Smooth muscle cell (in vitro differentiated cells): ENCODE results near the gene TPX2. TPM values are rescaled to one million over a fixed set of nuclear protein-coding genes. Genes with fewer than 3 reads are reported as not detected.

Experiments used
- DNase-seq: peaks from one replicate; lab custom pipeline; 2025; ENCODE audit not compliant: unreplicated experiment; lab: John Stamatoyannopoulos, UW
- H2AFZ ChIP-seq: fragments of 200-600 bp; sonication (generic); 2 replicates; pipeline ENCODE4 v1.6.0; 2016; ENCODE audit warnings: antibody characterized with exemption, low read depth, mild to moderate bottlenecking
- H3F3A ChIP-seq: fragments of 200-600 bp; sonication (generic); 2 replicates; pipeline ENCODE4 v1.6.0; 2017; ENCODE audit warnings: antibody characterized with exemption, low read depth
- H3K27ac ChIP-seq: fragments of 200-600 bp; sonication (generic); 2 replicates; pipeline ENCODE4 v1.5.1; 2016; ENCODE audit warnings: low read depth, mild to moderate bottlenecking
- H3K27me3 ChIP-seq: fragments of 200-600 bp; sonication (generic); 2 replicates; pipeline ENCODE4 v1.6.1; 2016; ENCODE audit warnings: low read depth, mild to moderate bottlenecking
- H3K36me3 ChIP-seq: fragments of 200-600 bp; sonication (generic); 2 replicates; pipeline ENCODE4 v1.5.1; 2016; ENCODE audit warnings: low read depth
- H3K4me1 ChIP-seq: fragments of 200-600 bp; sonication (generic); 2 replicates; pipeline ENCODE4 v1.5.1; 2016; ENCODE audit warnings: low read depth
- H3K4me2 ChIP-seq: fragments of 200-600 bp; sonication (generic); 2 replicates; pipeline ENCODE4 v1.6.0; 2016; ENCODE audit warnings: mild to moderate bottlenecking
- H3K4me3 ChIP-seq: fragments of 200-600 bp; sonication (generic); 2 replicates; pipeline ENCODE4 v1.5.1; 2016; ENCODE audit warnings: mild to moderate bottlenecking
- H3K79me2 ChIP-seq: fragments of 200-600 bp; sonication (generic); 2 replicates; pipeline ENCODE4 v1.6.0; 2016; ENCODE audit warnings: low read depth, mild to moderate bottlenecking
- H3K9ac ChIP-seq: fragments of 200-600 bp; sonication (generic); 2 replicates; pipeline ENCODE4 v1.6.0; 2016; ENCODE audit warnings: low read depth
- H3K9me3 ChIP-seq: fragments of 200-600 bp; sonication (generic); replicated peaks from 2 replicates; pipeline ENCODE4 v1.5.1; 2016; ENCODE audit warnings: low read depth
- H4K20me1 ChIP-seq: fragments of 200-600 bp; sonication (generic); 2 replicates; pipeline ENCODE4 v1.6.0; 2016; ENCODE audit warnings: low read depth
- CTCF ChIP-seq: fragments of 200-600 bp; sonication (generic); IDR thresholded peaks from 2 replicates; pipeline ENCODE4 v1.5.1; 2017; ENCODE audit warnings: borderline replicate concordance, mild to moderate bottlenecking, antibody characterized with exemption; ENCODE audit not compliant: insufficient read depth, poor library complexity, severe bottlenecking
- WGBS: methylation state at CpG from one replicate; pipeline ENCODE4 v1.1.7; 2016; ENCODE audit warnings: low lambda C conversion rate; 5-methylcytosine and 5-hydroxymethylcytosine counted together
- polyA plus RNA-seq: library from polyadenylated mRNA; unstranded; fragments of >200 nt; fragmentation: Nextera tagmentation; extraction: Ambion mirVana; gene quantifications from 2 replicates; pipeline ENCODE4 v1.2.1, GENCODE V29; 2016
- total RNA-seq: library from RNA; depleted of rRNA; stranded (reverse); fragments of >200 nt; gene quantifications from 2 replicates; pipeline ENCODE4 v1.2.3, GENCODE V29; 2014

TPX2 gene
- total and polyA plus RNA-seq, 2 experiments from 2014 or later = 21.7 to 24.5 TPM

- 93% methylated on average over 11 of the region's 11 CpGs for WGBS
- Histone ChIP-seq H3K27me3 (no peaks in the 10 kb centered on the region), H3K36me3 (no peaks in the 10 kb centered on the region), H3F3A (peaks cover 7% of the 10 kb centered on the region), H3K79me2 (peaks cover 54% of the 10 kb centered on the region), H3K4me1 (peaks cover 25% of the 10 kb centered on the region), H2AFZ (no peak overlapping the region), H3K9ac (no peak overlapping the region), H3K4me3 (no peak overlapping the region), H4K20me1 (no peaks in the 10 kb centered on the region), H3K4me2 (no peak overlapping the region), H3K27ac (no peak overlapping the region), H3K9me3 (no peaks in the 10 kb centered on the region)
- DNase-seq = no peak
- no peak for TF ChIP-seq CTCF
These were observed 30.2 kb upstream of the TPX2 start for GRCh38 chr20:31708736-31709534.

GRCh38 chr20:31709939-31710338, 29.2 kb upstream of the TPX2 start:
- Histone ChIP-seq H3K27me3 (no peaks in the 10 kb centered on the region), H3K27ac (peak overlapping the region; percentile 82), H3K4me1 (peaks cover 26% of the 10 kb centered on the region), H3K79me2 (peaks cover 64% of the 10 kb centered on the region), H3K9ac (no peak overlapping the region), H3F3A (peaks cover 13% of the 10 kb centered on the region), H3K4me3 (no peak overlapping the region), H4K20me1 (no peaks in the 10 kb centered on the region), H3K4me2 (no peak overlapping the region), H3K36me3 (no peaks in the 10 kb centered on the region), H2AFZ (no peak overlapping the region), H3K9me3 (no peaks in the 10 kb centered on the region)
- TF ChIP-seq CTCF = no peak
- 96% methylated on average over 5 of the region's 5 CpGs for WGBS
- no peak for DNase-seq

GRCh38 chr20:31710423-31711108, 28.5 kb upstream of the TPX2 start:
- Histone ChIP-seq H4K20me1 (no peaks in the 10 kb centered on the region), H3K9ac (no peak overlapping the region), H3F3A (peaks cover 13% of the 10 kb centered on the region), H3K9me3 (no peaks in the 10 kb centered on the region), H2AFZ (no peak overlapping the region), H3K4me2 (no peak overlapping the region), H3K4me1 (peaks cover 26% of the 10 kb centered on the region), H3K79me2 (peaks cover 64% of the 10 kb centered on the region), H3K27me3 (no peaks in the 10 kb centered on the region), H3K36me3 (no peaks in the 10 kb centered on the region), H3K4me3 (no peak overlapping the region), H3K27ac (peak overlapping the region; percentile 82)
- no peak for TF ChIP-seq CTCF
- WGBS = 93% methylated on average over 5 of the region's 5 CpGs
- DNase-seq = no peak
